Measurements from ENCODE around the gene NFATC2.
"Not testable (repeated sequence)": the region's sequence is repeated elsewhere in the genome, so short reads cannot be mapped to it uniquely, and the experiment has no call there.

NFATC2 gene

DNA sequence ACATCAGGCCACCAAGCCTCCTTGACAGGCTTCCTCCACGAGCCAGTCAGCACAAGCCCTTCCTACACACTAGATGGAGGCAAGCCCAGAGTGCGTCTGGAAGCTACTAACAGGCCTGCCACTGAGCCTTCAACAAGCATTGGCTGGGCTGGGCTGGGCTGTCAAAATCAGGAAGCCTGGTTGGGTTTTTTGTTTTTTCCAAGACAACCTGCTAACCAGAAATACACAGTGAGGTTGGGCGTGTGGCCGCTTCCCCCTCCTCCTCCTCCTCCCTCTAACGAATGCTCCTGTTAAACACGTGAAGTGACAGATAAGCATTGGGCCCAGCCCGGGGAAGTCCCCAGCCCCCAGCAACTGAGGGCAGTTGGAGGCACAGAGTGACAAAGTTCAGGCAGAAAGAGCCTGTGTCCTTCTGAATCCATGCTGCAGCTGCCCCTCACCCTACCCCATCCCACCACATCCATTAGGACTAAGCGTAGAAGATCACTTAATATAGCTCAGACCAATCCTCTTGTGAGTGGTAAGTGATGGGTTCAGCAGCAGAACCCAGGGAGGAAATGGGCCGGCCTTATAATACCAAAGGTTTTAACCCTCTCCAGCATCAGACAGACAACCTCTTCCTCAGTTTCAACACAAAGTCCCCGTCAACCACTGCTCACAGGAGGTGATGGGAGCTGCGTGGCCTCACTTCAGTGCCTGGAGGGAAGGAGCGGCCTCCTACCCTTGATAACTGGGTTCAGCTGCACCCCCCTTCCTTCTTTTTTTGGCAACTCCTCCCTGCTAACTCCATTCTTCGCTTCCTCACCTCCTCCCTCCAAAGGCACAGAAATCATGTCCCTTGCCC lies 1.1 kb downstream of the NFATC2 start:
- H3K4me3 ChIP-seq (replicated peaks in 1 of 2; ENCODE audit: low read depth in 2 of 2, low read length in 2 of 2) = no peak overlapping the region
- TF ChIP-seq, protein P1, sequence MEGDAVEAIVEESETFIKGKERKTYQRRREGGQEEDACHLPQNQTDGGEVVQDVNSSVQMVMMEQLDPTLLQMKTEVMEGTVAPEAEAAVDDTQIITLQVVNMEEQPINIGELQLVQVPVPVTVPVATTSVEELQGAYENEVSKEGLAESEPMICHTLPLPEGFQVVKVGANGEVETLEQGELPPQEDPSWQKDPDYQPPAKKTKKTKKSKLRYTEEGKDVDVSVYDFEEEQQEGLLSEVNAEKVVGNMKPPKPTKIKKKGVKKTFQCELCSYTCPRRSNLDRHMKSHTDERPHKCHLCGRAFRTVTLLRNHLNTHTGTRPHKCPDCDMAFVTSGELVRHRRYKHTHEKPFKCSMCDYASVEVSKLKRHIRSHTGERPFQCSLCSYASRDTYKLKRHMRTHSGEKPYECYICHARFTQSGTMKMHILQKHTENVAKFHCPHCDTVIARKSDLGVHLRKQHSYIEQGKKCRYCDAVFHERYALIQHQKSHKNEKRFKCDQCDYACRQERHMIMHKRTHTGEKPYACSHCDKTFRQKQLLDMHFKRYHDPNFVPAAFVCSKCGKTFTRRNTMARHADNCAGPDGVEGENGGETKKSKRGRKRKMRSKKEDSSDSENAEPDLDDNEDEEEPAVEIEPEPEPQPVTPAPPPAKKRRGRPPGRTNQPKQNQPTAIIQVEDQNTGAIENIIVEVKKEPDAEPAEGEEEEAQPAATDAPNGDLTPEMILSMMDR (IDR thresholded peaks at IDR 0.05; ENCODE audit: low read depth, low read length) = no peak
- DNase-seq (ENCODE audit: low read depth in 2 of 2) = peak in 1 of 2 donors; percentile 73

DNA sequence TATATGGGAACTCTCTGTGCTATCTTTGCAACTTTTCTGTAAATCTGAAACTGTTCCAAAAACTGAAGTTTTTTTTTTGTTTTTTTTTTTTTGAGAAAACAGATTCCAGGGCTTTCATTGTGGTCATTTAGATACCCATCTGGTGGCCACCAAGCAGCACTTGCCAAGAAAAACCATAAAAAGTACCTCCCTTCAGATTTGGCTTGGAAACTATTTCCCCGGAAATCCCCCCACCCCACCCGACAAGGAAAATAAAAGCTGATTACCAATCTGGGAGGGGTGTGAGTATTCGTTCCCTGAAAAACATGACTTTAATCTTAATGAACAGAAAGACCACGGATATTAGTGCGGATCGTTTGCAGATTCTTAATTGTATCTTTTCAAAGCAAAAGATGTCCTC lies 1.9 kb downstream of the NFATC2 start:
- TF ChIP-seq, protein P1 (IDR thresholded peaks at IDR 0.05; ENCODE audit: low read depth, low read length) = no peak
- H3K4me3 ChIP-seq (replicated peaks in 1 of 2; ENCODE audit: low read depth in 2 of 2, low read length in 2 of 2) = no peak overlapping the region

DNA sequence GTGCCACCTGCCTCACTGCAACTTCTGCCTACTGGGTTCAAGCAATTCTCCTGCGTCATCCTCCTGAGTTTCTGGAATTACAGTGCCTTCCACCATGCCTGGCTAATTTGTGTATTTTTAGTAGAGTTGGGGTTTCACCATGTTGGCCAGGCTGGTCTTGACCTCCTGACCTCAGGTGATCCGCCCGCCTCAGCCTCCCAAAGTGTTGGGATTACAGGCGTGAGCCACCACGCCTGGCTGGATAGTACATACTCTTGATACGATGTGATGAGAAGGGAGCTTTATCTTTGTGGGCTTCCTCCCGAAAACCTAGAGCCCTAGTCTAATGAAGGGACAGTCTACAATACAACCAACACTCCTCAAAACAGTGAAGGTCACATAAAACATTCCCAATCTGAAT lies 2.4 kb downstream of the NFATC2 start:
- not testable (repeated sequence) for DNase-seq (ENCODE audit: low read depth in 2 of 2); H3K4me3 ChIP-seq (replicated peaks in 1 of 2; ENCODE audit: low read depth in 2 of 2, low read length in 2 of 2)

More for the DNA sequence above, 1.9 kb downstream of the NFATC2 start:
- no peak for DNase-seq (ENCODE audit: low read depth in 2 of 2)

DNA sequence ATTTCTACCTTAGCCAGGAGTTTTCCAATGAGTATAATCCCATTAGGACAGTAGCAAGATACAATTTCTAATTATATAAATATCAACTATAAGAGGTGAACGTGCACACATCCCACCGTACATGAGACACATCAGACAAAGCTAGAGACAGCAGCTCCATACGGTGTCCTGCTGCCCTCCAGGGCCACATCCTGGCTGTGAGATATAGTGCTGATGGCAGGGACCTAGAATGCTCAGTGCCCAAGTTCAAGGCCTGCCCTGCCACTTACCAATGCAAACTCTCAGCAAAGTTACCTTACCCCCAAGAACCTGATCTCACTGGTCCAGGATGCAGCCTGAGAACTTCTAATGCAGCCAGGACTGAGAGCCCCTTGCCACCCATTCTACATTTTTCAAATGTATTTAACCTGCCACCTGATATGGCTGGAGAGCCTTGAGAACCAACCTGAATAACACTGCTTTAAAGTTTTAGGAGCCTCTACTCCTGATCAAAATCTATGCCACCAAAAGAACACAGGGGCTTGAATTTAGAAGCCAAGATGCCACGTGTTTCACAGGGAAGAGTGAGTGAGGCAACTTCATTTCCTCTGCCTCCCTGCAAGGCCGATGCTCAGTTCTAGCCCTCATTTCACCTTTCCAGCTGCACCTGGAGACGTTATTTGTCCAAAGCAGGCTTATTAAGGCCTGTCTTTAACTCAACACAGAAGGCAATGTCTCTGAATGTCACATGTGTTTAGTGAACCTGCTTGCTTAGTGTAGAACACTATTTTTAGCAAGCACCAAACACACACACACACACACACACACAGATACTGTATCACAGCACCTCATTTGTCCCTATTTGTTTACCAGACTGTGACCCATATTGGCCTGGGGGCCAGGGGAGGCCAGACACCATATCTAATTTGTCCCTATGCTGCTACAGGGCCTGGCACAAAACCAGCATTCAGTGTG lies 6.1 kb downstream of the NFATC2 start:
- DNase-seq (ENCODE audit: low read depth in 2 of 2) = no peak
- no peak overlapping the region for H3K4me3 ChIP-seq (replicated peaks in 1 of 2; ENCODE audit: low read depth in 2 of 2, low read length in 2 of 2)
- TF ChIP-seq, protein P1 (IDR thresholded peaks at IDR 0.05; ENCODE audit: low read depth, low read length) = no peak

DNA sequence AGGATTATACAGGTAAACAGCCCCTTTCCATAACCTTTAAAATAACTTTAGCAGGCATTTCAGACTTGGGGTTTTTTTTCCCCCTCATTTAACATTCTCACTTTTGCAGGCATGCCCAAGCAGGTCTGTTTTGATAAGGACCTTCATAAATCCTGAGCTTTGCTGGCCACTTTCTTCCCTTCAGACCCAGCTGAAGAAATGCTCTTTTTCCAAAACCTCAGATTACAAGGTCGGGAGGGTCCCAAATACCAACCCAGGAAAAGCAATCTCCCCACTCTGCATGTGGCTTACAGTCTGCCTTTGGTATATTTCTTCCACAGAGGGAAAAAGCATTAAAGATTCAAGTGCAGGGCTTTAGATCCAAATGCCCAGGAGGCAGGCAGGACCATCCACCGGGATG lies 6.8 kb downstream of the NFATC2 start:
- TF ChIP-seq, protein P1 (IDR thresholded peaks at IDR 0.05; ENCODE audit: low read depth, low read length) = no peak
- H3K4me3 ChIP-seq (replicated peaks in 1 of 2; ENCODE audit: low read depth in 2 of 2, low read length in 2 of 2) = no peak overlapping the region
- no peak for DNase-seq (ENCODE audit: low read depth in 2 of 2)

DNA sequence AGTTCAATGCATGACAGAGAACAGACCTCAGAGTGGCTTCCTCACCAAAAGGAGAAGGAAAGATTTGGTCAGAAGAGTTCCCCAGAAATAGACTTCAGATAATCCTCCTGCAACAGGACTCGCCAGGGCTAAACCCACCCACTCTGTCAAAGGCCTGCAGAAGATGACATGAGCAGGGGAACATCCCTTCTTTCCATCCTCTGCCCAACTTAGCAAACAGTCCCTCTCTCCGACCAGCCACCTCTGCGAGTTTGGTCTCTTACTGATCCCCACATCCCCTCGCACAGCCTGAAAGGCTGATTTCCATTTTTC lies 7.5 kb downstream of the NFATC2 start:
- no peak for DNase-seq (ENCODE audit: low read depth in 2 of 2)
- TF ChIP-seq, protein P1 (IDR thresholded peaks at IDR 0.05; ENCODE audit: low read depth, low read length) = no peak
- no peak overlapping the region for H3K4me3 ChIP-seq (replicated peaks in 1 of 2; ENCODE audit: low read depth in 2 of 2, low read length in 2 of 2)

All from cardiac fibroblast (primary cell).